B cell (primary cell): ENCODE measurements around the gene COTL1.

Source experiments
- EZH2 ChIP-seq: IDR thresholded peaks from 2 replicates; pipeline ENCODE4 v1.6.1; 2012; ENCODE audit warnings: borderline replicate concordance, low read depth, mild to moderate bottlenecking, moderate library complexity, low read length; ENCODE audit not compliant: insufficient read depth, poor library complexity, severe bottlenecking
- TF ChIP-seq, protein P1 (sequence below): fragments of 200-600 bp; IDR thresholded peaks from one replicate; pipeline ENCODE4 v1.8.0; 2022; ENCODE audit warnings: antibody characterized with exemption, mild to moderate bottlenecking

DNA sequence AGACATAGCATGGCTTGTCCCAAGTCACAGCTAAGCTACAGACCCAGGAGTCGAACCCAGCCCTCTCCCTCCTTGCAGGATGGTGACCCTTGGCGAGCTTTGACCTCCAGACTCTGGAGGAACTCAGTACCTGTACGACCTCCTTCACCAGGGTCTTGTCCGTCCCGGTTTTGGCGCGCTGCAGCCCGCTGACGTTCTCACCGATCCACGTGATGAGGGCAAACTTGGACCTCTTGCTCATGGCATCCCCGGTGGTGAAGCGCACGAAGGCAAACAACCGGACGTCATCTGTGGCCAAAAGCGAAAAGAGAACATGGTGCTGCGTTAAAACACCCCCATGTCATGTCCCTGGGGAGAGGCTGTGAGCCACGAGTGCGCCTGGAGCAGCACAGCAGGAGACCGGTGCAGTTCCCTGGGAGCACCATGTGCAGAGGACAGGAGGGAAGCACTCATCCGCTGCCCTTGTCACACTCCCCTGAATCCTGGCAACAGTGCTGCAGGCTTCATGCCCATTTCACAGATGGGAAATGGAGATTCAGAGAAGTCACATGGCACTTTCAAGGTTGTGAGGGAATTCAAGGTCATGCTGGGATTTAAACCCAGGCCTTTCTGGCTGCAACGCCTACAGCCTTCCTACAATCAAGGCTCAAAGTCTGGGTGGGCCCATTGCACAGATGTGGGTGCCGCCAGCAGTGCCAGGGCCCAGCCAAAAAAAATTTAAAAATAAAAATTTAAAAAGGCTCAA, 27.7 kb downstream of the COTL1 start:
- TF ChIP-seq, protein P1, sequence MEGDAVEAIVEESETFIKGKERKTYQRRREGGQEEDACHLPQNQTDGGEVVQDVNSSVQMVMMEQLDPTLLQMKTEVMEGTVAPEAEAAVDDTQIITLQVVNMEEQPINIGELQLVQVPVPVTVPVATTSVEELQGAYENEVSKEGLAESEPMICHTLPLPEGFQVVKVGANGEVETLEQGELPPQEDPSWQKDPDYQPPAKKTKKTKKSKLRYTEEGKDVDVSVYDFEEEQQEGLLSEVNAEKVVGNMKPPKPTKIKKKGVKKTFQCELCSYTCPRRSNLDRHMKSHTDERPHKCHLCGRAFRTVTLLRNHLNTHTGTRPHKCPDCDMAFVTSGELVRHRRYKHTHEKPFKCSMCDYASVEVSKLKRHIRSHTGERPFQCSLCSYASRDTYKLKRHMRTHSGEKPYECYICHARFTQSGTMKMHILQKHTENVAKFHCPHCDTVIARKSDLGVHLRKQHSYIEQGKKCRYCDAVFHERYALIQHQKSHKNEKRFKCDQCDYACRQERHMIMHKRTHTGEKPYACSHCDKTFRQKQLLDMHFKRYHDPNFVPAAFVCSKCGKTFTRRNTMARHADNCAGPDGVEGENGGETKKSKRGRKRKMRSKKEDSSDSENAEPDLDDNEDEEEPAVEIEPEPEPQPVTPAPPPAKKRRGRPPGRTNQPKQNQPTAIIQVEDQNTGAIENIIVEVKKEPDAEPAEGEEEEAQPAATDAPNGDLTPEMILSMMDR = no peak
- TF ChIP-seq EZH2 = no peak
